H4 (cell line): Measurements from ENCODE around the gene INTS11. TPM values are rescaled to one million over a fixed set of nuclear protein-coding genes. Genes with fewer than 3 reads are reported as not detected.
"Not testable (repeated sequence)": the region's sequence is repeated elsewhere in the genome, so short reads cannot be mapped to it uniquely, and the experiment has no call there.

Experiments used
- DNase-seq: peaks from one replicate; pipeline ENCODE4 v3.0.0-alpha.2; 2015; ENCODE audit warnings: low spot score
- total RNA-seq: library from RNA; depleted of rRNA; stranded (reverse); fragments of >200 nt; shearing (Covaris generic); gene quantifications from 2 replicates; pipeline ENCODE4 v1.2.3, GENCODE V29; 2014

Gene INTS11
- total RNA-seq, 1 experiment from 2014 or later, result 76.9 TPM

GRCh38 chr1:1329304-1330210, 5.1 kb upstream of the INTS11 start:
- DNase-seq, result no peak

GRCh38 chr1:1328254-1328653, 3.8 kb upstream of the INTS11 start:
- DNase-seq, result no peak

- no peak for DNase-seq
These were observed 2.8 kb upstream of the INTS11 start for GRCh38 chr1:1327291-1327690.

GRCh38 chr1:1326075-1326605, 1.7 kb upstream of the INTS11 start:
- no peak for DNase-seq

- no peak for DNase-seq
These were observed 1.0 kb upstream of the INTS11 start for GRCh38 chr1:1325288-1326074.

GRCh38 chr1:1324084-1324523, 356 bp downstream of the INTS11 start:
- no peak for DNase-seq

- no peak for DNase-seq
These were observed 1.5 kb downstream of the INTS11 start for GRCh38 chr1:1322952-1323351.

- DNase-seq, result no peak
These were observed 2.0 kb downstream of the INTS11 start for GRCh38 chr1:1322418-1322817.

GRCh38 chr1:1321477-1321876, 3.0 kb downstream of the INTS11 start:
- DNase-seq, result no peak

- DNase-seq, result no peak
These were observed 3.6 kb downstream of the INTS11 start for GRCh38 chr1:1320666-1321448.

GRCh38 chr1:1319646-1319941, 4.9 kb downstream of the INTS11 start:
- DNase-seq, result no peak

GRCh38 chr1:1318777-1319645, 5.4 kb downstream of the INTS11 start:
- DNase-seq, result no peak

- DNase-seq, result peak; percentile 91
These were observed 6.3 kb downstream of the INTS11 start for GRCh38 chr1:1318131-1318652.

- DNase-seq, result no peak
These were observed 7.0 kb downstream of the INTS11 start for GRCh38 chr1:1317420-1317819.

- not testable (repeated sequence) for DNase-seq
These were observed 8.3 kb downstream of the INTS11 start for GRCh38 chr1:1316199-1316598.

GRCh38 chr1:1315435-1315954, 9.0 kb downstream of the INTS11 start:
- DNase-seq, result no peak

GRCh38 chr1:1314678-1315335, 9.7 kb downstream of the INTS11 start:
- DNase-seq, result no peak

- DNase-seq, result no peak
These were observed 10.2 kb downstream of the INTS11 start for GRCh38 chr1:1314237-1314586.

GRCh38 chr1:1313500-1314236, 10.8 kb downstream of the INTS11 start:
- DNase-seq, result no peak
